HG03039 (cell line): ENCODE data around the gene PLXNA4.

Source experiments
- ATAC-seq: cut with Tn5 transposase; IDR thresholded peaks from one replicate; pipeline ENCODE4 v1.9.1; 2021; ENCODE audit warnings: mild to moderate bottlenecking, moderate library complexity; ENCODE audit not compliant: unreplicated experiment

PLXNA4 gene

GRCh38 chr7:132565885-132566284, 10.4 kb downstream of the PLXNA4 start:
- no peak for ATAC-seq

- ATAC-seq: no peak
Observed at GRCh38 chr7:132565441-132565840, 10.8 kb downstream of the PLXNA4 start.

GRCh38 chr7:132564849-132565248, 11.4 kb downstream of the PLXNA4 start:
- no peak for ATAC-seq

- ATAC-seq: no peak
Observed at GRCh38 chr7:132564090-132564489, 12.2 kb downstream of the PLXNA4 start.

GRCh38 chr7:132562690-132563089, 13.6 kb downstream of the PLXNA4 start:
- ATAC-seq: no peak

GRCh38 chr7:132561763-132562162, 14.5 kb downstream of the PLXNA4 start:
- no peak for ATAC-seq

GRCh38 chr7:132560825-132561529, 15.3 kb downstream of the PLXNA4 start:
- ATAC-seq: no peak

- ATAC-seq: no peak
Observed at GRCh38 chr7:132560105-132560504, 16.2 kb downstream of the PLXNA4 start.

GRCh38 chr7:132558815-132559214, 17.5 kb downstream of the PLXNA4 start:
- no peak for ATAC-seq

- no peak for ATAC-seq
Observed at GRCh38 chr7:132557489-132558044, 18.7 kb downstream of the PLXNA4 start.

GRCh38 chr7:132554446-132554845, 21.8 kb downstream of the PLXNA4 start:
- no peak for ATAC-seq

GRCh38 chr7:132553031-132553430, 23.2 kb downstream of the PLXNA4 start:
- ATAC-seq: no peak

- ATAC-seq: no peak
Observed at GRCh38 chr7:132551886-132552285, 24.4 kb downstream of the PLXNA4 start.

GRCh38 chr7:132551439-132551838, 24.8 kb downstream of the PLXNA4 start:
- ATAC-seq: no peak

- ATAC-seq: no peak
Observed at GRCh38 chr7:132548489-132549078, 27.7 kb downstream of the PLXNA4 start.

GRCh38 chr7:132547821-132548220, 28.4 kb downstream of the PLXNA4 start:
- ATAC-seq: no peak

GRCh38 chr7:132546366-132547127, 29.7 kb downstream of the PLXNA4 start:
- no peak for ATAC-seq

- ATAC-seq: no peak
Observed at GRCh38 chr7:132545756-132546155, 30.5 kb downstream of the PLXNA4 start.

GRCh38 chr7:132544999-132545398, 31.3 kb downstream of the PLXNA4 start:
- no peak for ATAC-seq

GRCh38 chr7:132544025-132544424, 32.2 kb downstream of the PLXNA4 start:
- ATAC-seq: no peak

GRCh38 chr7:132542895-132543294, 33.4 kb downstream of the PLXNA4 start:
- ATAC-seq: no peak

GRCh38 chr7:132541656-132542055, 34.6 kb downstream of the PLXNA4 start:
- ATAC-seq: no peak
